HG02981 (cell line): Measurements from ENCODE around the gene DYNLT4.
"Not testable (repeated sequence)": the region's sequence is repeated elsewhere in the genome, so short reads cannot be mapped to it uniquely, and the experiment has no call there.

Experiments used
- ATAC-seq: cut with Tn5 transposase; IDR thresholded peaks from one replicate; pipeline ENCODE4 v1.9.1; 2021; ENCODE audit warnings: mild to moderate bottlenecking, moderate library complexity; ENCODE audit not compliant: unreplicated experiment

DYNLT4 gene

DNA sequence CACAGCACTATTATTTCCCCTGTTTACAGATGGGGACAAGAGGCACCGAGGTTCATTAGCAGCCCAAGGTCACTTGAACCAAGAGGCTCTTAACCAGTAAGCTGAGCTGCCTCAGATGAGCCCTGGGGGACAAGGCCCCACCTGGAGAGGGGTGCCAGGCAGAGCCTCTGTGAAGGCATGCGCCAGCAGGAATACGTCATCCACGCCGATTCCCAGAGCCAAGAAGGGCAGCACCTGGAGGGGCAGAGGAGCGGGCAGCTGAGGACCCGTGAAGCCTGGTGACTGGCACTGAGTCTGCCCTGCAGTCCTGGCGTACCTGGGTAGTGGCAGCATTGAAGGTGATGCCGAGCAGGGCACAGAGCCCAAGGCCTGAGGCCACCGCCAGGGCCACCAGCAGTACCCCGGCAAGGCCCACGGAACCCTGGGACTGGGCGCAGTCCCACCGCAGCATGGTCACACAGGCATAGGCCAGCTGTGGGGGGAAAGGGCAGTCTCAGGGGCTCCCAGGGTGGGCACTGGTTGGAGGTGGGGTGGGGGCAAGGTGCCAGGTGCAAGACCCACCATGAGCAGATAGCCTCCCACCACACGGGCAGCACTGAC, 21.8 kb upstream of the DYNLT4 start:
- ATAC-seq = no peak

DNA sequence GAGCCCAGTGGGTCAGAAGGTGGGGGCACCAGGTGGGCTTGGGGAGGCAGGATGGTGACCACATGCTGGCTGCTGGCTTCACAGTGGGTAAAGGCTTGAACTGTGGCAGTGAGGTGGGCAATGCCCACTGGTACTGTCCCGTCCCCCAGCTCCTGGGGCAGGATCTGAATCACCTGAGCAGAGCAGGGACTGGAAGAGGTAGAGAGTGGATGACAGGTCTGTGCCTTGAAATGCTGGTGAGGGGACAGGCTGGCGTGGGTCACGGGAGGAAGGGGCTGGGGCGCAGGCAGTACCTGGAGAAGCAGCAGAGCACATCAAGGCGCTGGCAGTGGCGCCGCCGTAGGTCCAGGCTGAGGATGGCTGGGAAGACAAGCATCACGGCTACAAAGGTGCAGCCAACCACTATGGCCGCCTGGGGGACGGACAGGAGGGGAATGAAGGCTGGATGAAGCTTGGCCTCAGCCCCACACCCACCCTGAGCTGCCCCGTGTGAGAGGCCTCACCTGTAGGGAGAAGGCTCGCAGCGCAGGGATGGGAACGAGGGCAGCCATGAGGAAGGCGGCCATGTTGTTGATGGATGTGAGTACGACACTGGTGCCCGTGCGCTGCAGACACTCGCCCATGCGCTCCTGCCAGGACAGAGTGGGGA, 21.0 kb upstream of the DYNLT4 start:
- no peak for ATAC-seq

DNA sequence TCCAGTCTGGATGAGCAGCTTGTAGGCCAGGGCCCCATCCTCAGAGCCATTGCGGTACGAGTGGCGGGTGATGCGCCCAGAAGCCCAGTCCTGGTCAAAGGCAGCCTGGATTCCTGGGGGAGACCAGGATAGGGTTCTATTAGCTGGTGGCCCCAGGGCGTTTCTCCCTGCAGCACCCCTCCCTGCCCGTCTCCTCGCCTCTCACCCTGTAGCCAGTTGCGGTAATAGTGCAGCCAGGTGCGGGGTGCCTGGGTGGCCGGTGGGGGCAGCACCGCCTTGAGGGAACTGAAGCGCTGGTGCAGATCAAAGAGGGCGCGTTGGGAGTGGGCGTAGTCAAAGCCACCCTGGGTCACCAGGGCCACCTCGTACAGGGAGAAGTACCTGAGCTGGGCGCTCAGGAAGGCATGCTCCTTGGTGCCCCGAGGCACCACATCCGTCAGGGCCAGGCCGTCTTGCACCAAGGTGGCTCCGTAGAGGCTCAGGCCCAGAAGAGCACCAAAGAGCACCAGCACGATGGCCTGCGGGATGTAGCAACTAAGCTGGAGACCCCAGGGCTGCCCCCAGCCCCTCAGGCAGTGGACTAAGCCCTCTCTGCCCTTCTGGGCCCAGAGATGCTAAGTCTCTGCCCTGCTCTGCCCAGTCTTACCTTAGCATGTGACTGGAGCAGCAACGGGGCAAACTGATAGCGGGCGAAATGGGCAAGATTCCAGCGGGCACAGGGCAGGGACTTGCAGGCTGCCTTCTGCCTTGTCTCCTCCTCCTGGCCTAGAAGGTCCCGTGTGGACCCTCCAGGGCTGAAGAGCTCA, 20.2 kb upstream of the DYNLT4 start:
- no peak for ATAC-seq

DNA sequence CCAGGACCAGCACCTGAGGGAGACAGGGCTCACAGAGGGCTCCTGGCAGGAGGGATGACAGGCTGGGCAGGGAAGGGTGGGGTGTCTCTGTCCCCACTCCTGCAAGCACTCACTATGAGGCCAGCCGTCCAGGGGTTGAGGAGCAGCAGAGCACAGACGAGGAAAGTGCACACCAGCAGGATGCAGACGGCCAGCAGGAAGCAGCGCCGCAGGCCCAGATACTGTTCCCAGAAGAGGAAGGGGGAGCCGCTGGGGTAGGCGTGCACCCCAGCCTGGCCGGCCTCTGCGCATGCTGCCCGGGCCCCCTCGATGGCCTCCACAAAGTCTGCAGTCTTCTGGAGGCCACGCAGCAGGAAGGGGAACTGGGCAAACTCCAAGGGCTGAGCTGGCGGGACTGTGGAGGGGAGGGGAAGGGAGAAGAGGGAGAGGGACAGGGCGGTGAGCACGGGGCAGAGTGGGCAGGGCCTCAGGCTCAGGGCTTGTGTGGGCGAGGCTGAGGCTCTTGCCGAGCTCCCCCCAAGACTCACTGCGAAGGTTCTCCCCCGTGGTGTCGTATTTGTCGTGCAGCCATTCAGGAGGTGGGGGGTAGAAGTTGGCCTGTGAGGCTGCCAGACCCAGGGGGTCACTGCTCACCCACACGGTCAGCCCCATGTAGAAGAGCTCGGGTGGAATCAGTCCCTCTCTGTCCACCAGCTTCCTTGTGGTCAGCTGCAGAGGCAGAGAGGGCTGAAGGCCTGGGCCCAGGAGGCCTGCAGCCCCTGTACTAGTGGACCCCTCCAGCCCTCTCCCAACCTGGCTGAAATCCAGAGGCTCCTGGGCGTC, 19.4 kb upstream of the DYNLT4 start:
- ATAC-seq = no peak

DNA sequence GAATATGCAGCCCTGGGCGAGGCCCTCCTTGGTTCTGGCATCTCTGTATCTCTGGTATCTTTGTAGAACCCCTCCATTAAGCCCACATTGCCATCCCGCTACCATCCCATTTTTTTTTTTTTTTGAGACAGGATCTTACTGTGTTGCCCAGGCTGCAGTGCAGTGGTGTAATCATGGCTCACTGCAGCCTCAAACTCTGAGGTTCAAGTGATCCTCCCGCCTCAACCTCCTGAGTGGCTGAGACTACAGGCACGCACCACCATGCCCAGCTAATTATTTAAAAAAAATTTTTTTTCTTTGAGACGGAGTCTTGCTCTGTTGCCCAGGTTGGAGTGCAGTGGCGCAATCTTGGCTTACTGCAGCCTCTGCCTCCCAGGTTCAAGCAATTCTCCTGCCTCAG, 17.2 kb upstream of the DYNLT4 start:
- ATAC-seq = not testable (repeated sequence)

DNA sequence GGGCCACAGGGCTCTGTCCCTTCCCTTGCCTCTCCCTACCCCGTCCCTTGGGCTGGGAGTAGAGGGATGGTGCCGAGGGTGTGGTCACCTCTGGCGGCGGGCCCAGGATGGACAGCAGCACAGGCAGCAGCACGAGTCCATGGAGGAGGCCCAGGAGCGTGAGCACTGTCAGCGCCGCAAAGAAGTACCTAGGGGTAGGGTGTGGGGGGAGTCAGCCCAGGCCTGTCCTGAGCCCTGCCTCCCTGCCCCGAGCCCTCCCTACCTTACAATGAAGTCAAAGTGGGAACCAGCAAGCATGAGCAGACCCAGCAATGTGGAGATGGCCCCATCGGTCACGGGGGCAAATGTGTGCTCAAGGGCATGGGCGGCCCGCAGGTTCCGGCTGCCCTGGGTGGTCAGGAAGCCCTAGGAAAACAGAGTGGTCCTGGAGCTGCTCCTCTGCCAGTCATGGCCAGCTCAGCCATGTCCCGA, 15.9 kb upstream of the DYNLT4 start:
- ATAC-seq = no peak

DNA sequence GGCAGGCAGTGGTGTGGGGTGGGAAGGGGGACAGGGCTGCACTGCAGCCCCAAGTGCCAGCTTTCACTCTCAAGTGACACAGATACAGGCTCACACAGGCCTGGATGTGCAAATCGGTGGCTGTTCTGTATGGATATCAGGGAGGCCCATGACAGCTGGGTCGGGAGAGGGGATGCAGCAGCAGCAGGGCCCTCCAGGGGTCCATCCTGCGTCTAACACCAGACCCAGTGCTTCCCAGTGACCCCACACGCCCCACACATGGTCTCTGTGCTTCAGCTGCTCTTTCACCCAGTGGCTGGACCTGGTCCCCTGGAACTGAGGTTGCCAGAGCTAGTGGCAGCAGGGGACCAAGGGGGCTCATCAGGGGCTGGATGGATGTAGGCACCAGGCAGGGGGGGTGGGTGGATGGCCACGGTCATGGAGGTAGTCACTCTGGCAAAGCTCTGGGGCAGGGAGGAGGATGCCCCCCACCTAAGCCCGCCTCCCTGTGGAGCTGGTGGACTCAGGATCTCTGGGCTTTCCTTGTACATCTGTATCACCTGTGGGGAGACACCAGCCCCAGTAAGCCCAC, 15.1 kb upstream of the DYNLT4 start:
- no peak for ATAC-seq

DNA sequence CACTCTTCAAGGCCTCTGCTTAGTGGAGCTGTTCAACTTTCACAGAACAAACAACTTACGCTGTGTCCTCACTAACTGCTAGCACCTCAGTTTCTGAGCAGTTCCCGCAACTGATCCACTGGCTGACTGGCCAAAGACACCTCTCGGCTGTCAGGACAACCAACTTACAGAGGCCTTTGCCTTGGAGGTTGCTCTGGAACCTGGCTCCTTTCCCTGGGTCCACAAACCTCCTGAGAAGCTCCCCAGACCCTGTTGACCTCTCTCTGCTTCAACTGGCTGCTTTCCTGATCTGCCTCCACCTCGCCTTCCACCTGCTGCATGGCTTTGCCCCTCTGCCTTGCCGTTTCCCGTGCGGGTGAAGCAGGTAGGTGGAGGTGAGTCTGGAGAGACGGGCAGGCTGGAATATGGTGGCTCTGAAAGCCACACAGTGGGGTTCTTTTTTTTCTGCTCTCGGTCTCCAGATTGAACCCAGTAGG, 14.1 kb upstream of the DYNLT4 start:
- no peak for ATAC-seq

DNA sequence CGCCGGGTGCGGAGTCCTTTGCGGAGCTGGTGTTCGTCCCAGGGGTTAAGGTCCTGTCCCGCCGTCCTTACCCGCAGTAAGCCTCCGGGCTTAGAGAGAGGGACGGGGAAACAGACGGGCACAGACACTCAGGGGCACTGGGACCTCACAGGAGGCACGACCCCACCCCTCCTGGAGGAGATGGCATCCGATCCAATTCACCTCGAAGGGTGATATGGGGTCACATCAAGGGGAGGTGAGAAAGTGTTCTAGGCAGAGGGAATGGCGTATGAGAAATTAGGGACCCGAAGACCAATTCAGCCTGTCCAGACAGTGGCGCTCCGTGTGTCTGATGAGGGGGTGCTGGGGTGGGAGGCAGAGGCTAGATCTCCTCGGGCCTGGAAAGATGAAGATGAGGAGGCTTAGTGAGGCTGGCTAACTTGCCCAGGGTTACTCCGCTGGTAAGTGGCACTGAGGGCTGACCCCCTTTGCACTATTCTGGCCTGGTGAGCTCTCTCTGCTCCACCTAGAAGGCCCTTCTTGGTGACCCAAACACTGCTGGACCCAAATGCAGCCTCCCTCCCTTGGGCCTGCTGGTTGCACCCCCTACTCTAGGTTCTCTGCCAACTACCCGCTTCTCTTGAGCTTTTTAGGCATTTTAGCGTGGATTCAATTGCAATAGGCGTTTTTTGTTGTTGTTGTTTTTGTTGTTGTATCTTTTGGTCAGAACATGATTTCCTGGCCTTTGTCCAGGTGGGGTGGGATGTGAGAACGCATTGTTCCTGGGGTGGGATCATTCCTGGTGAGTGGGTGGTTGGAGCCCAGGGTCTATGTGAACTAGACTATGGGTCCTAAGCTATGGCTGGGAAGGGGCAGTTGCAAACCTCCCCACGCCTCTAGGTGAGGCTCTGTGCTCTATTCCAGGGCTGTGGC, 13.4 kb upstream of the DYNLT4 start:
- ATAC-seq = no peak

DNA sequence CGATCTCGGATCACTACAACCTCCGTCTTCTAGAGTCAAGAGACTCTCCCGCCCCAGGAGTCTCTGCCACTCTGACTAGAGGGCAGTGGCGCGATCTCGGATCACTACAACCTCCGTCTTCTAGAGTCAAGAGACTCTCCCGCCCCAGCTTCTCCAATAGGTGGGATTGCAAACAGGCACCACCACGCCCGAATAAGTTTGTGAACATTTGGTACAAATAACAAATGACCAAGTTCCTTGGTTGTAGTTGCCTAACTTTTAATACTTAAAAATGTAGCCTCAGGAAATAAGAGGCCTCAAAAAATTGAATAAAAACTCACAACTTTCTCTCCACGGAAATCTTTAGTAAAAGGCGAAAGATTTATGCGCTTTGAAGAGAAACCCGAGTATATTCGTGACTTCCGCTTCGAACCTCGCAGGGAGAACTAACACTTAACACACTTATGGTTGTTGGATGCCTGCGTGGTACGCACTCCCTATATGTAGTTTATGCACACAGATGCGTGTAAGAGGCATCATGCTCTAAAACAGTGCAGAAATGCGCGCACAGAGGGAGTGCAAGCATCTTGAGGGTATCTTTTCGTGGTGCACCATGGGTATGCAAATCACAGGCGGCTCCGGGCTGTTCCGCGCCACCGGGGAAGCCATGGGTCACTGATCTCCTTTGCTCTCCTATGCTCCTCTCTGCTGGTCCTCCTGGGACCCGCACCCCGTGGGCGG, 12.6 kb upstream of the DYNLT4 start:
- ATAC-seq = peak; percentile 81

DNA sequence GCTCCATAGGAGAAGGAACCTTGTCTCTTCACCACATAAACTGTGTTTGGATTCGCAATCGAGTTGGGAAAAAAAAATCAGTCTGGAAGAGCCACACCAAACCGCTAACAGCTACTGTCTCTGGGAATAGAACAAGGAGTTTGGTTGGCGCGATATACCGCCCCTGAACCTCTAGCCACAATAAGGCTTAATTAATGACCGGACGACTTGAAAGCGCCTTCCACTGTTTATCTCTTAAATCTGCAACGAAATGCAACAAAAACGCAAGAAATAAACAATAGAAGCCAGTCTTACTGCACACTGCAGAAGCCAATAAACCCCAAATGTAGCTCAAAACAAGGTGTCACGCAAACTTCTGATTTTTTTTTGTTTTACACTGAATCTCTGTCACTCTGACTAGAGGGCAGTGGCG, 12.1 kb upstream of the DYNLT4 start:
- no peak for ATAC-seq

DNA sequence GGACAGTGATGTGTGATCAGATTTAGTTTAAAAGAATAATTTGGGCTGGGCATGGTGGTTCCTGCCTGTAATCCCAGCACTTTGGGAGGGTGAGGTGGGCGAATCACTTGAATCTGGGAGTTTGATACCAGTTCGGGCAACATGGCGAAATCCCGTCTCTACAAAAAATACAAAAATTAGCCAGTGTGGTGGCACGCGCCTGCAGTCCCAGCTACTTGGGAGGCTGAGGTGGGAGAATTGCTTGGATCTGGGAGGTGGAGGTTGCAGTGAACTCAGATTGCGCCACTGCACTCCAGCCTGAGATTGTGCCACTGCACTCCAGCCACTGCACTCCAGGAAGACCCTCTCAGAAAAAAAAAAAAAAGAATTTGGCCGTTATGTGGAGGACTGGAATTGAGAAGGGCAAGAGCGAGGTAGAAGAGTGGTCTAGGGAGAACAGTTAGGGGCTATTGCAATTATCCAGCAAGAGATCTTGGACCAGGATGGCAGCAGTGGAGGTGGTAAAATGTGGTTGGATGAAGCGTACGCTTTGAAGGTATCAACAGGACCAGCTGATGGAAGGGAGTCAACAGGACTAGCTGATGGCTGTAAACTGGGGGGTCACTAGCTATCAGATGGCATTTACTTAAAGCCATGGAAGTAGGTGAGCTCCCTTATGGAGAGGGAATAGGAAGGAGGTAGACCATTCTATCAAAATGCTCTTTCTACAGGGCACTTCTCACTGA, 10.8 kb upstream of the DYNLT4 start:
- no peak for ATAC-seq

DNA sequence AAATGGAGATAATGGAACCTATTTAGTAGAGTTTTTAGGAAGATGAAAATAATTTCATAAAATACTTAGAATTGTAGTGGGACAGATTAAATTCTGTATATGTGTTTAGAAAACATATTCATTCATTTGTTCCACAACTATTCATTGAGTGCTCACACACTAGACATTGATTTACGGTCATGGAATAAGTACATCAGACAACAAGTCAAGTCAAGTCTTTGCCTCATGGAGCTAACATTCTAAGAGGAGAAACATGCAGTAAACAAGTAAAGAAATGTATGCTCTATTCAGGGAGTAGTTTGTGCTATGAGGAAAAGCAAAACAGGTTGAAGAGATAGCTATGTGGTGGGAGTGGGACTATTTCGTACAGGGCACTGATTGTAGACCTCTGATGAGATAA, 10.2 kb upstream of the DYNLT4 start:
- no peak for ATAC-seq

DNA sequence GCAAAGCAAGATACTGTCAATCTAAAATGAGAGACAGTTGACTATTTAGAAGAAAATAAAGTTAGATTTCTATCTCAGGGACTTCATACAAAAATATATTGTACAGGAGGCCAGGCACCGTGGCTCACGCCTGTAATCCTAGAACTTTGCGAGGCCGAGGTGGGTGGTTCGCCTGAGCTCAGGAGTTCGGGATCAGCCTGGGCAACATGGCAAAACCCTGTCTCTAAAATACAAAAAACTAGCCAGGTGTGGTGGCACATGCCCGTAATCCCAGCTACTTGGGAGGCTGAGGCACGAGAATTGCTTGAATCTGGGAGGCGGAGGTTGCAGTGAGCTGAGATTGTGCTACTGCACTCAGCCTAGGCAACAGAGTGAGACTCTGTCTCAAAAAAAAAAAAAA, 8.8 kb upstream of the DYNLT4 start:
- not testable (repeated sequence) for ATAC-seq

DNA sequence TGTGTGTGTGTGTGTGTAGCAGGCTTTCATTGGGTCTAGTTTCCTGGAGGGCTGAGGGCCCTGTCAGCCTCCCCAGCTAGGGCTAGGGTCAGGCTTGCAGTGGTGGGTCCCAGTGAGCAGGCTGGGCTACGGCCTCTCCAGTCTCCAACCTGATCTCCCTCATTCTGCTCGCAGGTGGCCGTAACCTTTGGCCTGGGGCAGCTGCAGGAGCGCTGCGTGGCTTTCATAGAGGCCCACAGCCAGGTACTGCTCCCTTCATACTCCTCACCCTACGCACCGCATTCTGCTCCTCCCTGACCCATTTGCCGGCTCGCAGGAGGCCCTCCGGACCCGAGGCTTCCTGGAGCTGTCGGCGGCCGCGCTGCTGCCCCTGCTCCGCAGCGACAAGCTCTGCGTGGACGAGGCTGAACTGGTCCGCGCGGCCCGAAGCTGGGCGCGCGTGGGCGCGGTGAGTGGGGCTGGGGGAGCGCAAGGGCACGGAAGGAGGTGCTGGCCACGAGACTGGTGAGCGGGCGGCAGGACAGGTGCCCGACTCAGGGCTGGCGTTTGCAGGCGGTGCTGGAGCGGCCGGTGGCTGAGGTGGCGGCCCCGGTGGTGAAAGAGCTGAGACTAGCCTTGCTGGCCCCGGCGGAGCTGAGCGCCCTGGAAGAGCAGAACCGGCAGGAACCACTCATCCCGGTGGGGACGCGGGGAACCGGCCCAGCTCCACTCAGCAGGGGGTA, 5.8 kb upstream of the DYNLT4 start:
- no peak for ATAC-seq

DNA sequence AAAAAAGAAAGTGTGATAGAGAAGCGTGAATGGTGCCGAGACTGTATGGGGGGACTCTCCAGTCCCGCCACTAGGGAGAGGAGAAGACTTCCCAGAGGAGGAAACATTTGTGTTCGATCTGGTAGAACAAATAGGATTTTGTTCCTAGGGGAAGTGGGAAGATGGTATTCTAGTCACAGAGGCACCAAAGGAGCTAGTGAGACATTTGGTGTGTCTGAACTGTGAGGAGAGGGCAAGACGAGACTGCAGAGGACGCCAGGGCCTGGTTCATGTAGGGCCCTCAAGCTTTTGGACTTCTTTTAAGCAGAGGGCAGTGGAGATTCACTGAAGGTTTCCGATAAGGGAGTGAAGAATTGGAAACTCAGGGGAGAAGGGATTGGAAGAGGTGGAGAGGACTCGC, 4.1 kb upstream of the DYNLT4 start:
- no peak for ATAC-seq

DNA sequence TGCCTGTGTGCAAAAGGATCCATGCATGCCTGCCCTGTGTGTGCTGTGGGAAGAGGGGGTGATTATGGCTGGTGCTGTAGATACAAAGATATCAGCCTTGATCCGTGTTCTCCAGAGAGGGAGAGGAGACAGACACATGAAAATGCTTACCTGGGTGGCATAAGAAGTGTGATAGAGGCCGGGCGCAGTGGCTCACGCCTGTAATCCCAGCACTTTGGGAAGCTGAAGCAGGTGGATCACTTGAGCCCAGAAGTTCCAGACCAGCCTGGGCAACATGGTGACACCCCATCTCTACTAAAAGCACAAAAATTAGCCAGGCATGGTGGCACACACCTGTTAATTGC, 3.6 kb upstream of the DYNLT4 start:
- not testable (repeated sequence) for ATAC-seq
